DOHH2 (cell line): ENCODE data around the gene IL27RA.
"Not testable (repeated sequence)": the region's sequence is repeated elsewhere in the genome, so short reads cannot be mapped to it uniquely, and the experiment has no call there.

ENCODE experiments used
- H3F3A ChIP-seq: fragments of 200-600 bp; sonication (generic), shearing (Covaris generic); 2 replicates; pipeline ENCODE4 v1.6.0; 2016; ENCODE audit warnings: antibody characterized with exemption, mild to moderate bottlenecking; ENCODE audit not compliant: control insufficient read depth, insufficient read depth
- H3K27ac ChIP-seq: fragments of 200-600 bp; sonication (generic); 2 replicates; pipeline ENCODE4 v1.5.1; 2014; ENCODE audit warnings: low read depth, mild to moderate bottlenecking, low read length, moderate library complexity
- H3K27me3 ChIP-seq: fragments of 200-600 bp; sonication (generic); 2 replicates; pipeline ENCODE4 v1.6.1; 2014; ENCODE audit warnings: mild to moderate bottlenecking, low read length, mixed read lengths; ENCODE audit not compliant: control insufficient read depth
- H3K36me3 ChIP-seq: fragments of 200-600 bp; sonication (generic); 2 replicates; pipeline ENCODE4 v1.6.1; 2014; ENCODE audit warnings: mild to moderate bottlenecking, low read length, moderate library complexity, mixed read lengths; ENCODE audit not compliant: control insufficient read depth
- H3K4me1 ChIP-seq: fragments of 200-600 bp; sonication (generic); 2 replicates; pipeline ENCODE4 v1.6.1; 2014; ENCODE audit warnings: mild to moderate bottlenecking, low read length, mixed read lengths; ENCODE audit not compliant: control insufficient read depth
- H3K4me2 ChIP-seq: fragments of 200-600 bp; sonication (generic); 2 replicates; pipeline ENCODE4 v1.6.0; 2014; ENCODE audit warnings: mild to moderate bottlenecking, low read length, moderate library complexity
- H3K4me3 ChIP-seq: fragments of 200-600 bp; sonication (generic); 2 replicates; pipeline ENCODE4 v1.5.1; 2014; ENCODE audit warnings: mild to moderate bottlenecking, low read length, mixed read lengths
- H3K79me2 ChIP-seq: fragments of 200-600 bp; sonication (generic); 2 replicates; pipeline ENCODE4 v1.6.1; 2014; ENCODE audit warnings: mild to moderate bottlenecking, low read length, mixed read lengths; ENCODE audit not compliant: control insufficient read depth
- H3K9me2 ChIP-seq: fragments of 200-600 bp; sonication (generic); replicated peaks from 2 replicates; pipeline ENCODE4 v1.6.1; 2014; ENCODE audit warnings: mild to moderate bottlenecking, low read length, mixed read lengths; ENCODE audit not compliant: control insufficient read depth
- H3K9me3 ChIP-seq: fragments of 200-600 bp; sonication (generic); 2 replicates; pipeline ENCODE4 v1.6.1; 2014; ENCODE audit warnings: antibody characterized with exemption, low read length, mixed read lengths; ENCODE audit not compliant: control insufficient read depth, insufficient read depth
- H4K20me1 ChIP-seq: fragments of 200-600 bp; sonication (generic); 2 replicates; pipeline ENCODE4 v1.6.0; 2014; ENCODE audit warnings: low read depth, mild to moderate bottlenecking, antibody characterized with exemption, low read length, moderate library complexity; ENCODE audit not compliant: control insufficient read depth, insufficient read depth
- EZH2phosphoT487 ChIP-seq: fragments of 200-600 bp; sonication (generic); IDR thresholded peaks from 2 replicates; pipeline ENCODE4 v1.6.1; 2017; ENCODE audit warnings: borderline replicate concordance, mild to moderate bottlenecking, antibody characterized with exemption, low read length, moderate library complexity, mixed read lengths
- TF ChIP-seq, protein P1 (sequence below): fragments of 200-600 bp; sonication (generic); IDR thresholded peaks from one replicate; pipeline ENCODE4 v1.5.1; 2014; ENCODE audit warnings: antibody characterized with exemption, mild to moderate bottlenecking, low read depth, low read length; ENCODE audit not compliant: poor library complexity, severe bottlenecking

The IL27RA gene

DNA sequence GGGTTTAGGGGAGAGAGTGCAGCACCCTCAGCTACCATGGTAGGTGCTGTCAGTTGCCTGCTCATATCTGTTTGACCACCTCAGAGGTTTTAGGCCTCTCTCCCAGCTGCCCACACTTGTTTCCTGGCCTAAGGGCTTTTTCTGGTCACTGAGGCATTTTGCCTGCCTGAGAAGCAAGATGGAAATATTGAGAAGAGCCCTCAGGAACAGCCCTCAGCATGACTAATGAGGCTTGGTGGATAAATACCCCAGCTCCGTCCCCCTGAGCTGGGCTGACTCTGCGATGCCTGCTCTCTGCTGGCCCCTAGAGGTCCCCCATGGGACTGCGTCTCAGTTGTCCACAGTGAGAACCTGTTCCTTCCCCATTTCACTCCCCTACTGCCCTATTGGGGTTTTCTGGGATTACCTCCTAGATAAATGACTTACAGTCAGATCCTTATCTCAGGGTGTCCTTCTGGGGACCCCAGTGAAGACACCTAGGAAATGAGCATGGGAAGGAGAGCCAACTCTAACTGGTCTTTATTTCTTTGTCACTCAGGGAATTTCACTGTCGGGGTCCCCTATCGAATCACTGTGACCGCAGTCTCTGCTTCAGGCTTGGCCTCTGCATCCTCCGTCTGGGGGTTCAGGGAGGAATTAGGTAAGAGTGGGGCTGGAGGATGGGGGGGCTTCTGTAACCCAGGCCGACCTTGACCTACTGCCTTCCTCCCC is 17.0 kb downstream of the IL27RA start:
- H3K27me3 ChIP-seq, result no peaks in the 10 kb centered on the region
- H3K27ac ChIP-seq, result no peak overlapping the region
- peaks cover 13% of the 10 kb centered on the region for H3K36me3 ChIP-seq
- TF ChIP-seq, protein P1, sequence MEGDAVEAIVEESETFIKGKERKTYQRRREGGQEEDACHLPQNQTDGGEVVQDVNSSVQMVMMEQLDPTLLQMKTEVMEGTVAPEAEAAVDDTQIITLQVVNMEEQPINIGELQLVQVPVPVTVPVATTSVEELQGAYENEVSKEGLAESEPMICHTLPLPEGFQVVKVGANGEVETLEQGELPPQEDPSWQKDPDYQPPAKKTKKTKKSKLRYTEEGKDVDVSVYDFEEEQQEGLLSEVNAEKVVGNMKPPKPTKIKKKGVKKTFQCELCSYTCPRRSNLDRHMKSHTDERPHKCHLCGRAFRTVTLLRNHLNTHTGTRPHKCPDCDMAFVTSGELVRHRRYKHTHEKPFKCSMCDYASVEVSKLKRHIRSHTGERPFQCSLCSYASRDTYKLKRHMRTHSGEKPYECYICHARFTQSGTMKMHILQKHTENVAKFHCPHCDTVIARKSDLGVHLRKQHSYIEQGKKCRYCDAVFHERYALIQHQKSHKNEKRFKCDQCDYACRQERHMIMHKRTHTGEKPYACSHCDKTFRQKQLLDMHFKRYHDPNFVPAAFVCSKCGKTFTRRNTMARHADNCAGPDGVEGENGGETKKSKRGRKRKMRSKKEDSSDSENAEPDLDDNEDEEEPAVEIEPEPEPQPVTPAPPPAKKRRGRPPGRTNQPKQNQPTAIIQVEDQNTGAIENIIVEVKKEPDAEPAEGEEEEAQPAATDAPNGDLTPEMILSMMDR, result peak; percentile 96
- TF ChIP-seq EZH2phosphoT487, result no peak
- no peak overlapping the region for H3K4me2 ChIP-seq
- H3K79me2 ChIP-seq, result no peaks in the 10 kb centered on the region
- H3K4me1 ChIP-seq, result no peaks in the 10 kb centered on the region
- H3F3A ChIP-seq, result no peaks in the 10 kb centered on the region
- H3K9me2 ChIP-seq, result no peaks in the 10 kb centered on the region
- H3K9me3 ChIP-seq, result peaks cover 3% of the 10 kb centered on the region; the same call in 1 of the 2 replicates
- H3K4me3 ChIP-seq, result no peak overlapping the region
- H4K20me1 ChIP-seq, result no peaks in the 10 kb centered on the region

DNA sequence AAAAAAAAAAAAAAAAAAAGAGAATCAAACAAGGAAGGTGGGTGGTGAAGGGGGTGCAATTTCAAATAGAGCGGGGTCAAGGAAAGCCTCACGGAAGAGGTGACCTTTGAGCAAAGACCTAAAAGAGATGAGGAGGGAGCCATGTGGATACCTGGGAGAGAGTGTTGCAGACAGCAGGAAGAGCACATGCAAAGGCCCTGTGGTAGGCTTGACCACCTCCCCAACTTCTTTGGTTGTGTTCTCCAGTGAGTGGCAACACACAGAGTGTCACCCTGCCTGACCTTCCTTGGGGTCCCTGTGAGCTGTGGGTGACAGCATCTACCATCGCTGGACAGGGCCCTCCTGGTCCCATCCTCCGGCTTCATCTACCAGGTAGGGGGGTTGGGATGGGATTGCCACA is 18.9 kb downstream of the IL27RA start:
- Histone ChIP-seq H3K27me3 (no peaks in the 10 kb centered on the region), H3K4me2 (no peak overlapping the region), H3F3A (no peaks in the 10 kb centered on the region), H3K4me1 (no peaks in the 10 kb centered on the region), H3K27ac (no peak overlapping the region), H3K36me3 (peaks cover 10% of the 10 kb centered on the region), H3K4me3 (no peak overlapping the region), H3K9me3 (peaks cover 3% of the 10 kb centered on the region; the same call in 1 of the 2 replicates), H3K9me2 (no peaks in the 10 kb centered on the region), H3K79me2 (no peaks in the 10 kb centered on the region), H4K20me1 (no peaks in the 10 kb centered on the region)
- no peak for TF ChIP-seq EZH2phosphoT487
- TF ChIP-seq, protein P1, result no peak

DNA sequence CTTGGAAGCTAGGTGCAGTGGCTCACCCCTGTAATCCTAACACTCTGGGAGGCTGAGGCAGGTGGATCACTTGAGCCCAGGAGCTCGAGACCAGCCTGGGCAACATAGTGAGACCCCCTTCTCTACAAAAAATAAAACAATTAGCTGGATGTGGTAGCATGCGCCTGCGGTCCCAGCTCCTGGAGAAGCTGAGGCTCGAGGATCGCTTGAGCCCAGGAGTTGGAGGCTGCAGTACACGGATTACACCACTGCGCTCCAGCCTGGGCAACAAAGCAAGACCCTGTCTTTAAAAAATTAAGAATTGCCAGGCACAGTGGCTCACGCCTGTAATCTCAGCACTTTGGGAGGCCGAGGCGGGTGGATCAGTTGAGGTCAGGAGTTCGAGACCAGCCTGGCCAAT is 19.4 kb downstream of the IL27RA start:
- not testable (repeated sequence) for H3K9me2 ChIP-seq, H3K36me3 ChIP-seq, H3K4me2 ChIP-seq, H4K20me1 ChIP-seq, H3F3A ChIP-seq, H3K4me1 ChIP-seq, H3K27me3 ChIP-seq, H3K27ac ChIP-seq, H3K79me2 ChIP-seq, H3K4me3 ChIP-seq, H3K9me3 ChIP-seq

DNA sequence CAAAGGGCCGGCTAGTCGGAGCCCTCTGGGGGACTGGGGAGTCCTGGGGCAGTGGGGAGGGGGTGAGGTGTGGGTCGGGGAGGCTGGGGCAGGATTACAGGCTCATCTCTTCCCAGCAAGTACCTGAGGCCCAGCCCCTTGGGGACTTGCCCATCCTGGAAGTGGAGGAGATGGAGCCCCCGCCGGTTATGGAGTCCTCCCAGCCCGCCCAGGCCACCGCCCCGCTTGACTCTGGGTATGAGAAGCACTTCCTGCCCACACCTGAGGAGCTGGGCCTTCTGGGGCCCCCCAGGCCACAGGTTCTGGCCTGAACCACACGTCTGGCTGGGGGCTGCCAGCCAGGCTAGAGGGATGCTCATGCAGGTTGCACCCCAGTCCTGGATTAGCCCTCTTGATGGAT is 20.4 kb downstream of the IL27RA start:
- TF ChIP-seq EZH2phosphoT487, result no peak
- TF ChIP-seq, protein P1, result no peak
- Histone ChIP-seq H3K4me2 (no peak overlapping the region), H3K36me3 (peaks cover 10% of the 10 kb centered on the region), H3F3A (no peaks in the 10 kb centered on the region), H3K4me3 (no peak overlapping the region), H3K79me2 (no peaks in the 10 kb centered on the region), H3K4me1 (no peaks in the 10 kb centered on the region), H3K9me3 (peaks cover 3% of the 10 kb centered on the region; the same call in 1 of the 2 replicates), H3K27ac (no peak overlapping the region), H4K20me1 (no peaks in the 10 kb centered on the region), H3K9me2 (no peaks in the 10 kb centered on the region), H3K27me3 (peaks cover 5% of the 10 kb centered on the region)
